Activated CD8-positive, alpha-beta T cell treated with anti-CD3 and anti-CD28 coated beads, Interleukin-2, amount 10 ng/mL, durations not matched to agents 7 days and 5 days (primary cell): ENCODE data around the gene C6orf62. TPM values are rescaled to one million over a fixed set of nuclear protein-coding genes. Genes with fewer than 3 reads are reported as not detected.
"Not testable (repeated sequence)": the region's sequence is repeated elsewhere in the genome, so short reads cannot be mapped to it uniquely, and the experiment has no call there.

Source experiments
- ATAC-seq: fragments of 150-1000 bp; cut with Tn5 transposase; one replicate; pipeline ENCODE4 v1.10.0; 2021; ENCODE audit warnings: moderate library complexity
- CTCF ChIA-PET: fragments of 350-600 bp; sonication (Branson Sonifier 250); formaldehyde crosslinking; loops from one replicate; lab custom pipeline; 2021; ENCODE audit warnings: antibody characterized with exemption; lab: Charles Lee
- POLR2A ChIA-PET: fragments of 350-600 bp; sonication (Branson Sonifier 250); formaldehyde crosslinking; loops from one replicate; lab custom pipeline; 2021; ENCODE audit warnings: antibody characterized with exemption; lab: Charles Lee
- DNase-seq: peaks from one replicate; pipeline ENCODE4 v3.0.0-alpha.2; 2020
- H3K27ac Mint-ChIP-seq: one replicate; pipeline ENCODE4 v1.8.0; 2021; ENCODE audit warnings: mild to moderate bottlenecking, mixed read lengths
- H3K27me3 Mint-ChIP-seq: one replicate; pipeline ENCODE4 v1.8.0; 2021; ENCODE audit warnings: low read depth, mixed read lengths
- H3K36me3 Mint-ChIP-seq: one replicate; pipeline ENCODE4 v1.8.0; 2021; ENCODE audit warnings: low read depth, mixed read lengths
- H3K4me1 Mint-ChIP-seq: one replicate; pipeline ENCODE4 v1.8.0; 2021; ENCODE audit warnings: low read depth, mixed read lengths
- H3K4me3 Mint-ChIP-seq: one replicate; pipeline ENCODE4 v1.8.0; 2021; ENCODE audit warnings: mild to moderate bottlenecking, mixed read lengths
- H3K9me3 Mint-ChIP-seq: one replicate; pipeline ENCODE4 v1.8.0; 2022; ENCODE audit warnings: mixed read lengths; ENCODE audit not compliant: insufficient read depth
- total RNA-seq, 2 experiments: library from RNA; stranded (reverse); gene quantifications; one replicate each; pipeline ENCODE4 v1.2.3, GENCODE V29; 2021

The C6orf62 gene
- total RNA-seq, 2 experiments from 2014 or later, result 121 to 128 TPM

GRCh38 chr6:24742216-24742738 is 23.3 kb upstream of the C6orf62 start:
- no peaks in the 10 kb centered on the region for H3K36me3 Mint-ChIP-seq
- no peak overlapping the region for H3K27ac Mint-ChIP-seq
- ChIA-PET CTCF (interaction anchor here (1.0 to 1.2 kb wide), 3 partner anchors 12 to 48 kb away, joined by 3 to 4 read pairs (median 3); no protein-coding TSS in a partner anchor), POLR2A (interaction anchor here (1.1 to 1.3 kb wide), 2 partner anchors 21 to 33 kb away, joined by 4 read pairs; no protein-coding TSS in a partner anchor)
- no peak for ATAC-seq
- H3K4me3 Mint-ChIP-seq, result no peak overlapping the region
- no peaks in the 10 kb centered on the region for H3K27me3 Mint-ChIP-seq
- H3K4me1 Mint-ChIP-seq, result peaks cover 14% of the 10 kb centered on the region
- peaks cover 3% of the 10 kb centered on the region for H3K9me3 Mint-ChIP-seq
- DNase-seq, result no peak

- DNase-seq (no peak), ATAC-seq (no peak)
- H3K36me3 Mint-ChIP-seq, result no peaks in the 10 kb centered on the region
- H3K27ac Mint-ChIP-seq, result no peak overlapping the region
- POLR2A ChIA-PET, result no interaction called here
- peaks cover 3% of the 10 kb centered on the region for H3K9me3 Mint-ChIP-seq
- no peak overlapping the region for H3K4me3 Mint-ChIP-seq
- CTCF ChIA-PET, result no interaction called here
- H3K27me3 Mint-ChIP-seq, result no peaks in the 10 kb centered on the region
- peaks cover 16% of the 10 kb centered on the region for H3K4me1 Mint-ChIP-seq
Observed at GRCh38 chr6:24740861-24741260, 21.9 kb upstream of the C6orf62 start.

GRCh38 chr6:24738741-24739140 is 19.8 kb upstream of the C6orf62 start:
- H3K27ac Mint-ChIP-seq, result no peak overlapping the region
- peaks cover 3% of the 10 kb centered on the region for H3K9me3 Mint-ChIP-seq
- H3K27me3 Mint-ChIP-seq, result no peaks in the 10 kb centered on the region
- DNase-seq (no peak), ATAC-seq (no peak)
- ChIA-PET CTCF (interaction anchor here (2.2 kb wide), 1 partner anchor 17 kb away, joined by 8 read pairs; no protein-coding TSS in a partner anchor), POLR2A (no interaction called here)
- no peaks in the 10 kb centered on the region for H3K36me3 Mint-ChIP-seq
- peaks cover 20% of the 10 kb centered on the region for H3K4me1 Mint-ChIP-seq
- no peak overlapping the region for H3K4me3 Mint-ChIP-seq

- H3K27ac Mint-ChIP-seq, DNase-seq, ATAC-seq, H3K4me3 Mint-ChIP-seq, H3K4me1 Mint-ChIP-seq, H3K27me3 Mint-ChIP-seq: not testable (repeated sequence)
- peaks cover 13% of the 10 kb centered on the region for H3K9me3 Mint-ChIP-seq
- H3K36me3 Mint-ChIP-seq, result peaks cover 11% of the 10 kb centered on the region
- CTCF ChIA-PET, result interaction anchor here (0.7 to 1.4 kb wide), 2 partner anchors 11 to 151 kb away, joined by 4 read pairs; no protein-coding TSS in a partner anchor
- POLR2A ChIA-PET, result interaction anchor here (1.5 kb wide), 1 partner anchor 13 kb away, joined by 4 read pairs; no protein-coding TSS in a partner anchor
Observed at GRCh38 chr6:24734710-24735109, 15.8 kb upstream of the C6orf62 start.

- peaks cover 6% of the 10 kb centered on the region for H3K4me1 Mint-ChIP-seq
- POLR2A ChIA-PET, result interaction anchor here (1.5 kb wide), 1 partner anchor 12 kb away, joined by 4 read pairs; no protein-coding TSS in a partner anchor
- H3K27me3 Mint-ChIP-seq, result peaks cover 8% of the 10 kb centered on the region
- DNase-seq (no peak), ATAC-seq (no peak)
- H3K9me3 Mint-ChIP-seq, result peaks cover 16% of the 10 kb centered on the region
- H3K4me3 Mint-ChIP-seq, result no peak overlapping the region
- peaks cover 14% of the 10 kb centered on the region for H3K36me3 Mint-ChIP-seq
- CTCF ChIA-PET, result interaction anchor here (1.4 kb wide), 1 partner anchor 10 kb away, joined by 4 read pairs; no protein-coding TSS in a partner anchor
- H3K27ac Mint-ChIP-seq, result no peak overlapping the region
Observed at GRCh38 chr6:24734166-24734565, 15.2 kb upstream of the C6orf62 start.

GRCh38 chr6:24731456-24732134 is 12.6 kb upstream of the C6orf62 start:
- POLR2A ChIA-PET, H3K27ac Mint-ChIP-seq, ATAC-seq, H3K4me1 Mint-ChIP-seq, H3K4me3 Mint-ChIP-seq, CTCF ChIA-PET, DNase-seq: not testable (repeated sequence)
- Mint-ChIP-seq H3K36me3 (peaks cover 14% of the 10 kb centered on the region), H3K27me3 (peaks cover 11% of the 10 kb centered on the region), H3K9me3 (peaks cover 16% of the 10 kb centered on the region)

GRCh38 chr6:24730653-24731052 is 11.7 kb upstream of the C6orf62 start:
- POLR2A ChIA-PET, result interaction anchor here (1.5 kb wide), 1 partner anchor 9 kb away, joined by 5 read pairs; no protein-coding TSS in a partner anchor
- not testable (repeated sequence) for ATAC-seq, H3K4me3 Mint-ChIP-seq

GRCh38 chr6:24723270-24723669 is 4.3 kb upstream of the C6orf62 start:
- no peak for DNase-seq
- H3K36me3 Mint-ChIP-seq, result peaks cover 19% of the 10 kb centered on the region
- H3K27ac Mint-ChIP-seq, result no peak overlapping the region
- peaks cover 6% of the 10 kb centered on the region for H3K4me1 Mint-ChIP-seq
- no peak overlapping the region for H3K4me3 Mint-ChIP-seq
- CTCF ChIA-PET, result interaction anchor here (1.5 kb wide), 2 partner anchors 12 to 20 kb away, joined by 3 to 4 read pairs; no protein-coding TSS in a partner anchor
- ATAC-seq, result no peak
- no peaks in the 10 kb centered on the region for H3K9me3 Mint-ChIP-seq
- peaks cover 3% of the 10 kb centered on the region for H3K27me3 Mint-ChIP-seq
- POLR2A ChIA-PET, result interaction anchor here (4.1 kb wide), 1 partner anchor 51 kb away, joined by 22 read pairs; the partner anchor contains the start of gene GMNN

More at GRCh38 chr6:24730653-24731052, 11.7 kb upstream of the C6orf62 start:
- DNase-seq, H3K27ac Mint-ChIP-seq, H3K4me1 Mint-ChIP-seq, CTCF ChIA-PET: not testable (repeated sequence)
- Mint-ChIP-seq H3K36me3 (peaks cover 14% of the 10 kb centered on the region), H3K27me3 (peaks cover 11% of the 10 kb centered on the region), H3K9me3 (peaks cover 16% of the 10 kb centered on the region)

GRCh38 chr6:24721461-24722215 is 2.7 kb upstream of the C6orf62 start:
- DNase-seq, result peak; percentile 92
- ATAC-seq, result peak; percentile 69
- POLR2A ChIA-PET, result interaction anchor here (0.6 to 4.1 kb wide), 14 partner anchors 8 to 648 kb away, joined by 3 to 22 read pairs (median 4); partner anchors contain the start of genes ACOT13, GMNN and TDP2

GRCh38 chr6:24720604-24721460 is 1.9 kb upstream of the C6orf62 start:
- H3K36me3 Mint-ChIP-seq, result peaks cover 43% of the 10 kb centered on the region
- H3K9me3 Mint-ChIP-seq, result no peaks in the 10 kb centered on the region
- CTCF ChIA-PET, result interaction anchor here (1.0 to 1.7 kb wide), 5 partner anchors 7 to 306 kb away, joined by 3 to 8 read pairs (median 3); no protein-coding TSS in a partner anchor
- no peaks in the 10 kb centered on the region for H3K27me3 Mint-ChIP-seq
- H3K4me1 Mint-ChIP-seq, result peaks cover 27% of the 10 kb centered on the region
- H3K27ac Mint-ChIP-seq, result peak overlapping the region; percentile 99
- POLR2A ChIA-PET, result interaction anchor here (0.9 to 4.1 kb wide), 8 partner anchors 7 to 332 kb away, joined by 3 to 22 read pairs (median 4); partner anchors contain the start of genes ACOT13, GMNN and TDP2
- H3K4me3 Mint-ChIP-seq, result peak overlapping the region; percentile 98
- DNase-seq, result peak; percentile 100
- peak; percentile 90 for ATAC-seq

More at GRCh38 chr6:24721461-24722215, 2.7 kb upstream of the C6orf62 start:
- CTCF ChIA-PET, result interaction anchor here (1.0 to 1.7 kb wide), 6 partner anchors 8 to 305 kb away, joined by 3 to 8 read pairs (median 4); no protein-coding TSS in a partner anchor
- Mint-ChIP-seq H3K4me1 (peaks cover 19% of the 10 kb centered on the region), H3K27ac (peak overlapping the region; percentile 99), H3K4me3 (peak overlapping the region; percentile 98), H3K9me3 (no peaks in the 10 kb centered on the region), H3K27me3 (no peaks in the 10 kb centered on the region), H3K36me3 (peaks cover 35% of the 10 kb centered on the region)
